Measurements from ENCODE around the gene PDE2A.

GRCh38 chr11:72580642-72580950, 93.6 kb downstream of the PDE2A start:
- TF ChIP-seq RAD21 (IDR thresholded peaks at IDR 0.05; ENCODE audit: low read length) = no peak
- TF ChIP-seq BHLHE40 (IDR thresholded peaks at IDR 0.05; ENCODE audit: low read depth, low read length) = no peak
- TF ChIP-seq CTCF (conservative IDR thresholded peaks at IDR 0.05; ENCODE audit: low read depth, low read length) = no peak
- no peak for TF ChIP-seq POLR2A (IDR thresholded peaks at IDR 0.05; ENCODE audit: low read depth, low read length)
- TF ChIP-seq RFX5 (IDR thresholded peaks at IDR 0.05; ENCODE audit: low read depth, low read length) = no peak
- no peak for TF ChIP-seq ELK1 (IDR thresholded peaks at IDR 0.05; ENCODE audit: borderline replicate concordance, low read depth, low read length)
- TF ChIP-seq MAFK (IDR thresholded peaks at IDR 0.05; ENCODE audit: low read depth, low read length) = no peak
- TF ChIP-seq CEBPB (IDR thresholded peaks at IDR 0.05; ENCODE audit: low read depth, low read length) = no peak
- no peak for TF ChIP-seq SMC3 (IDR thresholded peaks at IDR 0.05; ENCODE audit: low read depth, low read length)
- TF ChIP-seq FOS (IDR thresholded peaks at IDR 0.05; ENCODE audit: low read depth, low read length) = no peak

Data from IMR-90 (cell line).